MM.1S (cell line): ENCODE measurements around the gene LPCAT1.

Experiments
- DNase-seq: peaks from one replicate; pipeline ENCODE4 v3.0.0-alpha.2; 2015
- H2AFZ ChIP-seq: fragments of 300-600 bp; sonication (generic); 2 replicates; pipeline ENCODE4 v1.6.0; 2016; ENCODE audit warnings: antibody characterized with exemption, low read length
- H3F3A ChIP-seq: fragments of 300-600 bp; sonication (generic); 2 replicates; pipeline ENCODE4 v1.6.1; 2016; ENCODE audit warnings: mild to moderate bottlenecking, antibody characterized with exemption, low read length, moderate library complexity, mixed read lengths; ENCODE audit not compliant: insufficient read depth
- H3K27ac ChIP-seq: fragments of 300-600 bp; sonication (generic); 2 replicates; pipeline ENCODE4 v1.5.1; 2016; ENCODE audit warnings: mild to moderate bottlenecking, low read length
- H3K27me3 ChIP-seq: fragments of 300-600 bp; sonication (generic); replicated peaks from 2 replicates; pipeline ENCODE4 v1.6.0; 2016; ENCODE audit warnings: low read length; ENCODE audit not compliant: insufficient read depth
- H3K36me3 ChIP-seq: fragments of 300-600 bp; sonication (generic); replicated peaks from 2 replicates; pipeline ENCODE4 v1.6.1; 2016; ENCODE audit warnings: mild to moderate bottlenecking, low read length, mixed read lengths; ENCODE audit not compliant: insufficient read depth
- H3K4me1 ChIP-seq: fragments of 300-600 bp; sonication (generic); 2 replicates; pipeline ENCODE4 v1.6.1; 2016; ENCODE audit warnings: low read length, mixed read lengths
- H3K4me2 ChIP-seq: fragments of 300-600 bp; sonication (generic); 2 replicates; pipeline ENCODE4 v1.6.0; 2016; ENCODE audit warnings: low read depth, low read length
- H3K4me3 ChIP-seq: fragments of 300-600 bp; sonication (generic); 2 replicates; pipeline ENCODE4 v1.5.1; 2016; ENCODE audit warnings: low read length, mixed read lengths
- H3K79me2 ChIP-seq: fragments of 300-600 bp; sonication (generic); 2 replicates; pipeline ENCODE4 v1.6.1; 2016; ENCODE audit warnings: mixed run types, low read length, mixed read lengths
- H3K9ac ChIP-seq: fragments of 300-600 bp; sonication (generic); 2 replicates; pipeline ENCODE4 v1.6.1; 2016; ENCODE audit warnings: low read length, mixed read lengths
- H3K9me2 ChIP-seq: fragments of 300-600 bp; sonication (generic); replicated peaks from 2 replicates; pipeline ENCODE4 v1.6.1; 2016; ENCODE audit warnings: mild to moderate bottlenecking, low read length, mixed read lengths; ENCODE audit not compliant: insufficient read depth
- H3K9me3 ChIP-seq: fragments of 300-600 bp; sonication (generic); replicated peaks from 2 replicates; pipeline ENCODE4 v1.6.1; 2016; ENCODE audit warnings: mild to moderate bottlenecking, low read length, mixed read lengths; ENCODE audit not compliant: insufficient read depth
- H4K20me1 ChIP-seq: fragments of 300-600 bp; sonication (generic); 2 replicates; pipeline ENCODE4 v1.6.1; 2016; ENCODE audit warnings: mild to moderate bottlenecking, low read length, moderate library complexity, mixed read lengths; ENCODE audit not compliant: insufficient read depth
- CTCF ChIP-seq: fragments of 300-600 bp; sonication (generic); IDR thresholded peaks from 2 replicates; pipeline ENCODE4 v1.5.1; 2016; ENCODE audit warnings: antibody characterized with exemption, low read length, mixed read lengths
- EZH2 ChIP-seq: fragments of 300-600 bp; sonication (generic); optimal IDR thresholded peaks from 2 replicates; pipeline ENCODE3; 2017; ENCODE audit warnings: low read depth, mild to moderate bottlenecking, antibody characterized with exemption, low read length, mixed read lengths
- EZH2phosphoT487 ChIP-seq: fragments of 300-600 bp; sonication (generic); IDR thresholded peaks from 2 replicates; pipeline ENCODE4 v1.6.1; 2018; ENCODE audit warnings: antibody characterized with exemption, low read length

The LPCAT1 gene

GRCh38 chr5:1442222-1443145 is 81.3 kb downstream of the LPCAT1 start:
- TF ChIP-seq EZH2phosphoT487 (no peak), EZH2 (no peak), CTCF (no peak)
- H3K4me3 ChIP-seq, result no peak overlapping the region
- no peak overlapping the region for H2AFZ ChIP-seq
- H3K9me2 ChIP-seq, result no peaks in the 10 kb centered on the region
- H3K36me3 ChIP-seq, result no peaks in the 10 kb centered on the region
- no peak for DNase-seq
- H4K20me1 ChIP-seq, result no peaks in the 10 kb centered on the region
- peaks cover 58% of the 10 kb centered on the region for H3K27me3 ChIP-seq
- H3K79me2 ChIP-seq, result no peaks in the 10 kb centered on the region
- H3K4me1 ChIP-seq, result no peaks in the 10 kb centered on the region
- H3F3A ChIP-seq, result no peaks in the 10 kb centered on the region
- H3K27ac ChIP-seq, result no peak overlapping the region
- H3K9ac ChIP-seq, result no peak overlapping the region
- no peak overlapping the region for H3K4me2 ChIP-seq
- H3K9me3 ChIP-seq, result no peaks in the 10 kb centered on the region

GRCh38 chr5:1441166-1441865 is 82.4 kb downstream of the LPCAT1 start:
- TF ChIP-seq CTCF (no peak), EZH2 (no peak), EZH2phosphoT487 (no peak)
- H3K36me3 ChIP-seq, result no peaks in the 10 kb centered on the region
- DNase-seq, result no peak
- no peak overlapping the region for H3K9ac ChIP-seq
- no peak overlapping the region for H3K27ac ChIP-seq
- no peaks in the 10 kb centered on the region for H3K9me3 ChIP-seq
- H4K20me1 ChIP-seq, result no peaks in the 10 kb centered on the region
- no peak overlapping the region for H3K4me2 ChIP-seq
- no peaks in the 10 kb centered on the region for H3F3A ChIP-seq
- H2AFZ ChIP-seq, result no peak overlapping the region
- no peaks in the 10 kb centered on the region for H3K79me2 ChIP-seq
- H3K27me3 ChIP-seq, result peaks cover 58% of the 10 kb centered on the region
- no peak overlapping the region for H3K4me3 ChIP-seq
- H3K9me2 ChIP-seq, result no peaks in the 10 kb centered on the region
- H3K4me1 ChIP-seq, result no peaks in the 10 kb centered on the region

GRCh38 chr5:1440098-1440493 is 83.7 kb downstream of the LPCAT1 start:
- Histone ChIP-seq H3K9me3 (no peaks in the 10 kb centered on the region), H3K9me2 (no peaks in the 10 kb centered on the region), H3K4me2 (no peak overlapping the region), H3K79me2 (no peaks in the 10 kb centered on the region), H3K9ac (no peak overlapping the region), H3K27ac (no peak overlapping the region), H2AFZ (no peak overlapping the region), H3K4me3 (no peak overlapping the region), H3F3A (no peaks in the 10 kb centered on the region), H3K4me1 (no peaks in the 10 kb centered on the region), H4K20me1 (no peaks in the 10 kb centered on the region), H3K27me3 (peaks cover 60% of the 10 kb centered on the region), H3K36me3 (no peaks in the 10 kb centered on the region)
- TF ChIP-seq EZH2phosphoT487, result no peak
- TF ChIP-seq EZH2, result no peak
- no peak for TF ChIP-seq CTCF
- no peak for DNase-seq
